ENCODE results near the gene P2RX2.

GRCh38 chr12:132614861-132615578 lies 3.6 kb upstream of the P2RX2 start:
- TF ChIP-seq CTCF (IDR thresholded peaks at IDR 0.05) (peak; percentile 73 to 89 (median 80)), POLR2AphosphoS5 (IDR thresholded peaks at IDR 0.05) (no peak), EP300 (IDR thresholded peaks at IDR 0.05) (no peak), POLR2A (IDR thresholded peaks at IDR 0.05) (no peak)

All from upper lobe of left lung (tissue), 4 donors.